ENCODE measurements around the gene PHACTR1.

DNA sequence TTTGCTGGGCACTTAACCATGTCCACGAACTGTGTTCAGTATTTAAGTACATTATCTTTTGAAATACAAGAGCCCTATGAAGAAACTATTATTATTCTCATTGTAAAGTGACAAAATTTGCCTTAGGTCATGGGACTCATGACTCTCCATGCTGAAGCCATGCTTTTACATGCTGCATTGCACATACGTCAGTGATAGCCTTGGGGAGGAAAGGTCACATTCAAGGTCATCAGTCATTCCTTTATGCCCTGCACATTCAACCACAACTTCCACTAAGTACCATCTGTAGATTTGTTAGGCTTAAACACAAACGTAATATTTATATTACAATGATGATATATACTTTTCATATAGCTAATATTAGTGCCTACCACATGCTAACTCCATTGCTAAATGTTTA is 319.0 kb downstream of the PHACTR1 start:
- TF ChIP-seq CTCF (IDR thresholded peaks at IDR 0.05; ENCODE audit: low read depth, low read length) (no peak), EZH2phosphoT487 (IDR thresholded peaks at IDR 0.05; ENCODE audit: low read depth) (no peak)

All from OCI-LY3 (cell line).